ENCODE measurements around the gene PTPN14.

Gene PTPN14

GRCh38 chr1:214467078-214467585 lies 84.3 kb downstream of the PTPN14 start:
- H3K27ac Mint-ChIP-seq = no peak overlapping the region
- peaks cover under 1% of the 10 kb centered on the region for H3K9me3 Mint-ChIP-seq
- H3K27me3 Mint-ChIP-seq (ENCODE audit: low read depth, poor library complexity) = no peaks in the 10 kb centered on the region
- no peak overlapping the region for H3K4me3 Mint-ChIP-seq
- no peak for TF ChIP-seq CTCF (IDR thresholded peaks at IDR 0.05)
- no peak for DNase-seq
- H3K36me3 Mint-ChIP-seq (ENCODE audit: low read depth) = peaks cover 23% of the 10 kb centered on the region
- peaks cover 33% of the 10 kb centered on the region for H3K4me1 Mint-ChIP-seq

- no peak for DNase-seq
- Mint-ChIP-seq H3K36me3 (ENCODE audit: low read depth) (peaks cover 22% of the 10 kb centered on the region), H3K27ac (peak overlapping the region; percentile 71), H3K27me3 (ENCODE audit: low read depth, poor library complexity) (no peaks in the 10 kb centered on the region), H3K9me3 (no peaks in the 10 kb centered on the region), H3K4me1 (peaks cover 33% of the 10 kb centered on the region), H3K4me3 (no peak overlapping the region)
- no peak for TF ChIP-seq CTCF (IDR thresholded peaks at IDR 0.05)
These were observed 84.9 kb downstream of the PTPN14 start for GRCh38 chr1:214466403-214467077.

- Mint-ChIP-seq H3K4me1 (peaks cover 44% of the 10 kb centered on the region), H3K4me3 (no peak overlapping the region), H3K27me3 (ENCODE audit: low read depth, poor library complexity) (no peaks in the 10 kb centered on the region), H3K36me3 (ENCODE audit: low read depth) (peaks cover 24% of the 10 kb centered on the region), H3K27ac (peak overlapping the region; percentile 94), H3K9me3 (no peaks in the 10 kb centered on the region)
- TF ChIP-seq CTCF (IDR thresholded peaks at IDR 0.05) = no peak
- no peak for DNase-seq
These were observed 86.7 kb downstream of the PTPN14 start for GRCh38 chr1:214464445-214465287.

- H3K27ac Mint-ChIP-seq = no peak overlapping the region
- no peak for TF ChIP-seq CTCF (IDR thresholded peaks at IDR 0.05)
- no peak overlapping the region for H3K4me3 Mint-ChIP-seq
- H3K36me3 Mint-ChIP-seq (ENCODE audit: low read depth) = peaks cover 24% of the 10 kb centered on the region
- no peaks in the 10 kb centered on the region for H3K27me3 Mint-ChIP-seq (ENCODE audit: low read depth, poor library complexity)
- no peak for DNase-seq
- no peaks in the 10 kb centered on the region for H3K9me3 Mint-ChIP-seq
- peaks cover 44% of the 10 kb centered on the region for H3K4me1 Mint-ChIP-seq
These were observed 87.8 kb downstream of the PTPN14 start for GRCh38 chr1:214463596-214463995.

GRCh38 chr1:214462882-214463281 lies 88.5 kb downstream of the PTPN14 start:
- H3K4me1 Mint-ChIP-seq = peaks cover 44% of the 10 kb centered on the region
- H3K27ac Mint-ChIP-seq = no peak overlapping the region
- DNase-seq = no peak
- H3K4me3 Mint-ChIP-seq = no peak overlapping the region
- H3K9me3 Mint-ChIP-seq = no peaks in the 10 kb centered on the region
- no peaks in the 10 kb centered on the region for H3K27me3 Mint-ChIP-seq (ENCODE audit: low read depth, poor library complexity)
- peaks cover 24% of the 10 kb centered on the region for H3K36me3 Mint-ChIP-seq (ENCODE audit: low read depth)
- no peak for TF ChIP-seq CTCF (IDR thresholded peaks at IDR 0.05)

All from nephron progenitor cell (in vitro differentiated cells).